IMR-90 (cell line): Measurements from ENCODE around the gene RBBP7. TPM values are rescaled to one million over a fixed set of nuclear protein-coding genes. Genes with fewer than 3 reads are reported as not detected.

ENCODE experiments used
- ATAC-seq: fragments of 200-7000 bp; cut with Tn5 transposase; 2 replicates; pipeline ENCODE4 v1.9.1; 2020; ENCODE audit warnings: low read depth, mild to moderate bottlenecking, moderate library complexity
- BruUV-seq: library from RNA; stranded (reverse); fragments of 400-500 nt; replicated peaks from 2 replicates; lab custom pipeline; 2021; lab: Mats Ljungman, UMichigan
- CTCF ChIA-PET: fragments of 300-600 bp; formaldehyde crosslinking; extraction: SDS; loops from one replicate; lab custom pipeline; 2021; ENCODE audit warnings: antibody characterized with exemption; lab: Yijun Ruan, JAX
- POLR2A ChIA-PET: fragments of 300-600 bp; sonication (Branson Sonifier 250); formaldehyde crosslinking; loops from one replicate; lab custom pipeline; 2022; ENCODE audit warnings: antibody characterized with exemption; ENCODE audit not compliant: unreplicated experiment; lab: Charles Lee
- DNase-seq: peaks from one replicate; pipeline ENCODE4 v3.0.0; 2013
- H2AFZ ChIP-seq: replicated peaks from 2 replicates; pipeline ENCODE3; 2013; ENCODE audit warnings: low read length, mild to moderate bottlenecking; ENCODE audit not compliant: poor library complexity
- H2AK5ac ChIP-seq: 2 replicates; pipeline ENCODE4 v1.6.1; 2013; ENCODE audit warnings: low read depth, low read length, inconsistent platforms
- H2AK9ac ChIP-seq: replicated peaks from 2 replicates; pipeline ENCODE3; 2013; ENCODE audit warnings: mild to moderate bottlenecking, low read depth, low read length, moderate library complexity; ENCODE audit not compliant: poor library complexity
- H2BK120ac ChIP-seq: 2 replicates; pipeline ENCODE4 v1.6.1; 2013; ENCODE audit warnings: low read depth, low read length, inconsistent platforms
- H2BK15ac ChIP-seq: 3 replicates; pipeline ENCODE4 v1.6.1; 2013; ENCODE audit warnings: low read depth, low read length, inconsistent platforms
- H2BK20ac ChIP-seq: 2 replicates; pipeline ENCODE4 v1.6.1; 2013; ENCODE audit warnings: low read depth, mild to moderate bottlenecking, inconsistent platforms, low read length, moderate library complexity
- H2BK5ac ChIP-seq: 2 replicates; pipeline ENCODE4 v1.6.1; 2013; ENCODE audit warnings: mild to moderate bottlenecking, low read depth, low read length, inconsistent platforms; ENCODE audit not compliant: poor library complexity, severe bottlenecking
- H3K14ac ChIP-seq: replicated peaks from 2 replicates; pipeline ENCODE4 v1.6.1; 2013; ENCODE audit warnings: low read depth, low read length, inconsistent platforms
- H3K18ac ChIP-seq: 2 replicates; pipeline ENCODE4 v1.6.1; 2013; ENCODE audit warnings: low read depth, low read length, control low read depth
- H3K23ac ChIP-seq: 2 replicates; pipeline ENCODE4 v1.6.1; 2013; ENCODE audit warnings: low read depth, low read length, inconsistent platforms
- H3K27ac ChIP-seq: 2 replicates; pipeline ENCODE4 v1.5.1; 2013; ENCODE audit warnings: mild to moderate bottlenecking, control low read depth, low read length; ENCODE audit not compliant: insufficient read depth
- H3K27me3 ChIP-seq: 2 replicates; pipeline ENCODE4 v1.6.1; 2013; ENCODE audit warnings: low read length; ENCODE audit not compliant: control insufficient read depth, insufficient read depth
- H3K36me3 ChIP-seq: 2 replicates; pipeline ENCODE4 v1.6.1; 2013; ENCODE audit warnings: low read length, mixed read lengths; ENCODE audit not compliant: control insufficient read depth, insufficient read depth
- H3K4ac ChIP-seq: 2 replicates; pipeline ENCODE4 v1.6.1; 2013; ENCODE audit warnings: low read depth, low read length, inconsistent platforms
- H3K4me1 ChIP-seq: 2 replicates; pipeline ENCODE4 v1.6.1; 2013; ENCODE audit warnings: low read length, mixed read lengths; ENCODE audit not compliant: control insufficient read depth, insufficient read depth
- H3K4me2 ChIP-seq: 2 replicates; pipeline ENCODE4 v1.6.1; 2013; ENCODE audit warnings: low read depth, mild to moderate bottlenecking, control low read depth, low read length, moderate library complexity
- H3K4me3 ChIP-seq: 2 replicates; pipeline ENCODE4 v1.5.1; 2013; ENCODE audit warnings: low read depth, mild to moderate bottlenecking, control low read depth, low read length, moderate library complexity; ENCODE audit not compliant: insufficient read depth
- H3K56ac ChIP-seq: 2 replicates; pipeline ENCODE4 v1.6.1; 2013; ENCODE audit warnings: low read length, inconsistent platforms; ENCODE audit not compliant: insufficient read depth; ENCODE audit errors: extremely low read depth
- H3K79me1 ChIP-seq, 2 experiments: 2 replicates each; pipeline ENCODE4 v1.6.1; 2013; ENCODE audit warnings: low read length in 2 of 2, inconsistent platforms in 1 of 2, low read depth in 1 of 2
- H3K9ac ChIP-seq: 2 replicates; pipeline ENCODE4 v1.6.1; 2013; ENCODE audit warnings: low read depth, low read length, control low read depth
- H3K9me1 ChIP-seq: 2 replicates; pipeline ENCODE4 v1.6.1; 2013; ENCODE audit warnings: low read length, inconsistent platforms; ENCODE audit not compliant: insufficient read depth
- H3K9me3 ChIP-seq: 2 replicates; pipeline ENCODE4 v1.6.1; 2013; ENCODE audit warnings: low read length; ENCODE audit not compliant: control insufficient read depth, insufficient read depth
- H4K20me1 ChIP-seq: 2 replicates; pipeline ENCODE4 v1.6.1; 2013; ENCODE audit warnings: low read length, inconsistent platforms; ENCODE audit not compliant: insufficient read depth
- H4K5ac ChIP-seq: 2 replicates; pipeline ENCODE4 v1.6.1; 2013; ENCODE audit warnings: mild to moderate bottlenecking, low read depth, low read length, control low read depth
- H4K8ac ChIP-seq, 2 experiments: 2 replicates each; pipeline ENCODE4 v1.6.1; 2013; ENCODE audit warnings: low read depth in 2 of 2, low read length in 2 of 2, control low read depth in 1 of 2, inconsistent platforms in 1 of 2
- H4K91ac ChIP-seq: 2 replicates; pipeline ENCODE4 v1.6.1; 2013; ENCODE audit warnings: low read depth, low read length, inconsistent platforms; ENCODE audit not compliant: insufficient read depth
- CHD1 ChIP-seq: IDR thresholded peaks from 2 replicates; pipeline ENCODE4 v1.6.1; 2012; ENCODE audit warnings: low read depth, low read length, improper control_type of control experiment
- MAFK ChIP-seq: IDR thresholded peaks from 2 replicates; pipeline ENCODE4 v1.6.1; 2012; ENCODE audit warnings: low read depth, low read length, improper control_type of control experiment
- MXI1 ChIP-seq: IDR thresholded peaks from 2 replicates; pipeline ENCODE4 v1.6.1; 2012; ENCODE audit warnings: low read depth, mild to moderate bottlenecking, low read length, moderate library complexity, borderline replicate concordance
- NFE2L2 ChIP-seq: fragments of 150-350 bp; IDR thresholded peaks from 2 replicates; pipeline ENCODE4 v1.6.1; 2016; ENCODE audit warnings: low read depth, mild to moderate bottlenecking, low read length
- RAD21 ChIP-seq: IDR thresholded peaks from 2 replicates; pipeline ENCODE4 v1.6.1; 2012; ENCODE audit warnings: low read length, improper control_type of control experiment
- RFX5 ChIP-seq: IDR thresholded peaks from 2 replicates; pipeline ENCODE4 v1.8.0; 2012; ENCODE audit warnings: low read depth, mild to moderate bottlenecking, low read length, moderate library complexity
- SMC3 ChIP-seq: fragments of 150-350 bp; IDR thresholded peaks from 2 replicates; pipeline ENCODE4 v1.6.1; 2016; ENCODE audit warnings: low read depth, mild to moderate bottlenecking, antibody characterized with exemption, low read length, moderate library complexity
- dilution Hi-C: fragments of 300-500 bp; cut with HindIII; formaldehyde crosslinking; loops from one replicate; pipeline ENCODE4 v1.14.3; 2018; ENCODE audit warnings: low sequenced_read_pairs; ENCODE audit not compliant: unreplicated experiment
- in situ Hi-C: fragments of 300-500 bp; cut with MboI; formaldehyde crosslinking; loops from 3 replicates; pipeline ENCODE4 v1.14.3; 2019; ENCODE audit warnings: low sequenced_read_pairs, inconsistent platforms, mixed read lengths
- intact Hi-C: fragments of 100-400 bp; cut with micrococcal nuclease; formaldehyde crosslinking; loops from 2 replicates; pipeline ENCODE4 v1.10.0; 2022
- polyA plus RNA-seq, 3 experiments: library from polyadenylated mRNA; depleted of rRNA; stranded (reverse); fragments of >200 nt; gene quantifications; 2 replicates each; pipeline ENCODE4 v1.2.3, GENCODE V29; 2012; ENCODE audit warnings: low replicate concordance in 1 of 3
- total RNA-seq: library from RNA; depleted of rRNA; stranded (reverse); fragments of >200 nt; gene quantifications from 2 replicates; pipeline ENCODE4 v1.2.3, GENCODE V29; 2012

Gene RBBP7
- total and polyA plus RNA-seq, 2 of the 4 experiments (the other 2 are of a cell fraction): 147 to 149 TPM

GRCh38 chrX:16870095-16870861, at the start of gene RBBP7 (continued):
- TF ChIP-seq RFX5 (no peak), CHD1 (no peak), NFE2L2 (no peak), MAFK (no peak), RAD21 (no peak), MXI1 (no peak; the same call in 1 of the 2 replicates)

- TF ChIP-seq CHD1: no peak
- no peak for TF ChIP-seq SMC3
- peak; percentile 59 for TF ChIP-seq MAFK
- no peak overlapping the region for H2AK9ac ChIP-seq
- no peaks in the 10 kb centered on the region for H3K4me1 ChIP-seq
- DNase-seq (no peak), ATAC-seq (no peak)
- intact Hi-C loops: no loop called here
- no peak overlapping the region for H4K8ac ChIP-seq
- H4K91ac ChIP-seq: no peak overlapping the region
- H3K9me3 ChIP-seq: no peaks in the 10 kb centered on the region
- ChIA-PET CTCF (no interaction called here), POLR2A (no interaction called here)
- H3K4me2 ChIP-seq: no peak overlapping the region
- H2AK5ac ChIP-seq: no peak overlapping the region
- H2AFZ ChIP-seq: no peak overlapping the region
- no peak overlapping the region for H4K5ac ChIP-seq
- H3K9ac ChIP-seq: no peak overlapping the region
- no peak overlapping the region for H2BK15ac ChIP-seq
- H3K4me3 ChIP-seq: no peak overlapping the region
- H3K9me1 ChIP-seq: no peaks in the 10 kb centered on the region
- H3K18ac ChIP-seq: no peak overlapping the region
- in situ Hi-C loops: no loop called here
- H4K20me1 ChIP-seq: no peaks in the 10 kb centered on the region
- no peaks in the 10 kb centered on the region for H3K36me3 ChIP-seq
- H3K27me3 ChIP-seq: peaks cover 12% of the 10 kb centered on the region
- H3K56ac ChIP-seq: no peak overlapping the region
- no peak overlapping the region for H3K23ac ChIP-seq
- H2BK20ac ChIP-seq: no peak overlapping the region
- no peak overlapping the region for H3K14ac ChIP-seq
- H3K27ac ChIP-seq: no peak overlapping the region
- no peaks in the 10 kb centered on the region for H3K79me1 ChIP-seq
- H3K4ac ChIP-seq: no peak overlapping the region
- no peak overlapping the region for H2BK5ac ChIP-seq
- H2BK120ac ChIP-seq: no peak overlapping the region
- no TSS peak for BruUV-seq
- dilution Hi-C loops: no loop called here
Observed at GRCh38 chrX:16918979-16919378, 48.8 kb upstream of the RBBP7 start.
